Pancreas (tissue), 10 donors: ENCODE data around the gene COL15A1. TPM values are rescaled to one million over a fixed set of nuclear protein-coding genes. Genes with fewer than 3 reads are reported as not detected.

Experiments
- ATAC-seq, 4 donors: fragments of 200-7000 bp; cut with Tn5 transposase; one replicate each; pipeline versions ENCODE4 v1.8.0 to v1.9.1; 2020; ENCODE audit warnings: mild to moderate bottlenecking in 4 of 4, moderate library complexity in 4 of 4
- DNase-seq, 6 donors: peaks; one replicate each; pipeline ENCODE4 v3.0.0-alpha.2; 2020
- FAIRE-seq: peaks from 2 replicates; lab custom pipeline; 2012; peaks lifted over from hg19 to GRCh38; lab: Jason Lieb, UNC
- H3K27ac ChIP-seq, 4 donors: fragments of 200-600 bp; sonication (generic); 1 replicate in 3 of 4; 2 replicates in 1 of 4; pipeline versions ENCODE4 v1.5.0 to v1.8.0; 2020
- H3K27me3 ChIP-seq, 4 donors: fragments of 200-600 bp; one replicate each; pipeline ENCODE4 v1.8.0; 2021
- H3K36me3 ChIP-seq, 3 donors: fragments of 200-600 bp; sonication (generic) in 1 of 3; one replicate each; pipeline versions ENCODE4 v1.5.0 to v1.8.0; 2020 to 2021
- H3K4me1 ChIP-seq, 3 donors: fragments of 200-600 bp; one replicate each; pipeline ENCODE4 v1.8.0; 2021
- H3K4me3 ChIP-seq, 4 donors: fragments of 200-600 bp; sonication (generic) in 2 of 4; one replicate each; pipeline versions ENCODE4 v1.5.0 to v1.8.0; 2020 to 2021
- H3K9me3 ChIP-seq, 4 donors: fragments of 200-600 bp; one replicate each; pipeline ENCODE4 v1.8.0; 2021
- WGBS, 2 donors: extraction: QIAGEN DNeasy Blood & Tissue Kit; methylation state at CpG; one replicate each; pipeline ENCODE4 v1.1.7; 2013; 5-methylcytosine and 5-hydroxymethylcytosine counted together
- intact Hi-C, 3 donors: fragments of 100-400 bp; cut with DNase I; formaldehyde crosslinking; loops; one replicate each; pipeline versions ENCODE4 v1.11.1 to v1.14.2; 2022
- polyA plus RNA-seq, 2 donors: library from polyadenylated mRNA; stranded (reverse); fragments of 200-250 nt; gene quantifications; one replicate each; pipeline ENCODE4 v1.2.3, GENCODE V29; 2013
- total RNA-seq, 6 donors: library from RNA; stranded (reverse); fragmentation: NEBNext Ultra II Directional in 4 of 6; extraction: Animal tissue kit (Norgen Biotek cat#: 25700) in 4 of 6; gene quantifications; one replicate each; pipeline versions ENCODE4 v1.2.1 to v1.2.4, GENCODE V29; 2021 to 2023
- TF ChIP-seq, protein P1 (sequence below), 4 donors: fragments of 200-600 bp; sonication (generic) in 3 of 4; IDR thresholded peaks; one replicate each; pipeline versions ENCODE4 v1.5.0 to v1.8.0; 2021; ENCODE audit warnings: antibody characterized with exemption in 4 of 4
- donor health status: healthy with polysubstance abuse.
- donor health status: DM: no; HTN: no; CAD: no; lungs with moderate emphysema.
- donor health status: DM: no; HTN: no; CAD: no.
- donor health status: control.
- donor health status: control.
- donor health status: Bipolar disorder and iron deficiency.
- donor health status: DM: yes; HTN: yes; CAD: no.
- donor health status: DM: no; HTN: no; CAD: no.
- donor health status: DM: no; HTN: no; CAD: no.
- donor health status: DM: yes; HTN: yes; CAD: no.

Gene COL15A1
- total and polyA plus RNA-seq, 8 donors, result 6.7 to 43.4 (median 10.4) TPM

DNA sequence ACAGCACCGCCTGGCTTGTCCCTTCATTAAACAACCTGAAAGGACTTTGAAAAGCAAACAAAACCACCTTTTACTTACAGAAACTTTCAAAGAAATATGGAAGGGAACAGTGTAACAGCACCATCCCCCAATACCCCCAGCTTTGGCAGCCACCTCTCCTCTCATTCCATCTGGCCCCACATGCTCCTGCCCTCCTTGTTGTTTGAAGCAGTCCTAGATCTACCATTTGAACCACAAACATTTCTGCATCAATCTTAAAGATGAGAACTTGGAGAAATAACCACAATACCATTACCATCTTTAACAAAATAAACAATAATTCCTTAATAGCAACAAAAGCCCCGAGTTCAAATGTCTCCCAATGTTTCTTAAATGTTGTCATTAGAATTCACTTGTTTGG lies 17.8 kb upstream of the COL15A1 start:
- WGBS, 2 donors, result 66 to 72% methylated on average over 2 of the region's 2 CpGs
- no peak overlapping the region for H3K27ac ChIP-seq
- ATAC-seq (no peak), FAIRE-seq (no peak), DNase-seq (no peak)
- TF ChIP-seq, protein P1, sequence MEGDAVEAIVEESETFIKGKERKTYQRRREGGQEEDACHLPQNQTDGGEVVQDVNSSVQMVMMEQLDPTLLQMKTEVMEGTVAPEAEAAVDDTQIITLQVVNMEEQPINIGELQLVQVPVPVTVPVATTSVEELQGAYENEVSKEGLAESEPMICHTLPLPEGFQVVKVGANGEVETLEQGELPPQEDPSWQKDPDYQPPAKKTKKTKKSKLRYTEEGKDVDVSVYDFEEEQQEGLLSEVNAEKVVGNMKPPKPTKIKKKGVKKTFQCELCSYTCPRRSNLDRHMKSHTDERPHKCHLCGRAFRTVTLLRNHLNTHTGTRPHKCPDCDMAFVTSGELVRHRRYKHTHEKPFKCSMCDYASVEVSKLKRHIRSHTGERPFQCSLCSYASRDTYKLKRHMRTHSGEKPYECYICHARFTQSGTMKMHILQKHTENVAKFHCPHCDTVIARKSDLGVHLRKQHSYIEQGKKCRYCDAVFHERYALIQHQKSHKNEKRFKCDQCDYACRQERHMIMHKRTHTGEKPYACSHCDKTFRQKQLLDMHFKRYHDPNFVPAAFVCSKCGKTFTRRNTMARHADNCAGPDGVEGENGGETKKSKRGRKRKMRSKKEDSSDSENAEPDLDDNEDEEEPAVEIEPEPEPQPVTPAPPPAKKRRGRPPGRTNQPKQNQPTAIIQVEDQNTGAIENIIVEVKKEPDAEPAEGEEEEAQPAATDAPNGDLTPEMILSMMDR (IDR thresholded peaks at IDR 0.05), result no peak
- H3K4me3 ChIP-seq, result no peak overlapping the region
- H3K9me3 ChIP-seq, result no peaks in the 10 kb centered on the region
- no peaks in the 10 kb centered on the region for H3K36me3 ChIP-seq
- H3K4me1 ChIP-seq, result peaks cover 10 to 23% (median 13%) of the 10 kb centered on the region in 3 donors
- no peaks in the 10 kb centered on the region for H3K27me3 ChIP-seq
- intact Hi-C loops, result no loop called here

DNA sequence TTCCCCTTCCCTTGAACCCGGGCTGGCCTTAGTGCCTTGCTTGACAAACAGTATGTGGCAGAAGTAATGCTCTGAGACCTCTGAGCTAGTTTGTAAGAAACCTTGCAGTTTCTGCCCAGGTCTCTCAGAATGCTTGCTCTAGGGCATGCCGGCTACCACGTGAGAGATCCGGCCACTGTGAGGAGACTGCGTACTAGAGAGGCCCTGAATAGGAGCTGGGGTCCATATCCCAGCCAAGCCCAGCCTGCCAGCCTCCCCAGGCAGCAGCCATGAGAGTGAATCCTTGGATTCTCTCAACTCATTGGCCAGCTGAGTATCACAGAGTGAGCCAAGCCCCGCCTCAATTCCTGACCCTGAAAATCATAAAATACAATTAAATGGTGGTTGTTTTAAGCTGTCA lies 16.0 kb upstream of the COL15A1 start:
- intact Hi-C loops, result no loop called here
- DNase-seq (peak in 1 of 6 donors; percentile 43), FAIRE-seq (no peak), ATAC-seq (peak in 1 of 4 donors; percentile 23)
- Histone ChIP-seq H3K9me3 (no peaks in the 10 kb centered on the region), H3K4me3 (no peak overlapping the region), H3K36me3 (no peaks in the 10 kb centered on the region), H3K27me3 (no peaks in the 10 kb centered on the region), H3K4me1 (peaks cover 10 to 21% (median 13%) of the 10 kb centered on the region in 3 donors), H3K27ac (peak overlapping the region in 1 of 4 donors; percentile 28)
- WGBS, 2 donors, result 51 to 76% methylated on average over 6 of the region's 6 CpGs
- TF ChIP-seq, protein P1 (IDR thresholded peaks at IDR 0.05), result no peak

DNA sequence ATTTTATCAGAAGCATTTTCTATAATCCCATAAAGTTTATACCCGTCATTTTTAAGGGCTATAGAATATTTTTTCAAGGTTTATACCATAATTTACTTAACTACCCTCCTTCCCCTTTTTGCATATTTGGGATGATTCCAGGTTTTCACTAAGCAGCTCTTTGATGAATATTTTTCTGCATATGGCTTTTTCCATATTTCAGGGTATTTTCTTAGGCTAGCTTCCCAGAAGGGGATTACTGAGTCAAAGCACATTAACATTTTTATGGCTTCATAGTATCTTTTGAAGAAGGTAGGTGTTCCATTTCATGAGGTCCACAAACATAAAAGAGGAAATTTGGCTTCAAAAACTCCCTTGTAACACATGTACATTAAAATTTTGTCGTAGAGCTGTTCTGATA lies 14.6 kb upstream of the COL15A1 start:
- H3K36me3 ChIP-seq, result no peaks in the 10 kb centered on the region
- no peaks in the 10 kb centered on the region for H3K27me3 ChIP-seq
- no peak for DNase-seq
- ATAC-seq, result no peak
- H3K9me3 ChIP-seq, result no peaks in the 10 kb centered on the region
- peaks cover 0 to 13% (median 13%) of the 10 kb centered on the region in 3 donors for H3K4me1 ChIP-seq
- H3K4me3 ChIP-seq, result peak overlapping the region in 2 of 4 donors; percentile 16 to 17
- WGBS, 2 donors, result 33 to 66% methylated on average over 2 of the region's 2 CpGs
- TF ChIP-seq, protein P1 (IDR thresholded peaks at IDR 0.05), result no peak
- FAIRE-seq, result no peak
- intact Hi-C loops, result no loop called here
- peak overlapping the region in 2 of 4 donors; percentile 31 to 65 for H3K27ac ChIP-seq

DNA sequence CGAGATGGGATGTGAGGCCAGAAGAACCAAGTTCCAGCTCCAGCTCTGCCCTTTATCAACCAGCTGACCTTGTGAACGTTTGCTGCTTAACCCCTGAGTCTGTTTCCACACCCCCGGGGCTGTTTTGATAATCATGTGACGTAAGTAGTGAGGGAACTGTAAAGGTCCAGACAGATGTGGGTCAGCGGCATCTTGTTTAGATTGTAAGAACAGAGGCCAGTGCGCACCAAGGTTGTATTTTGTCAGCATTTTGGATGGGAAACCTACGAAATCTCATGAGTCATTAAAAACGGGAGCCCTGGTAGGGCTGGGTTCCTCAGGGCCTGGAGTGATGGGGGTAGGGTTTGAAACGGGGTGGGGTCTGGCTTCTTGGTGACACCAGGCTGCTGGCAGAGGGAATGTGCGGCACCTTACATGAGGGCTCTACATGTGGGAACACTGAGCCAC lies 13.8 kb upstream of the COL15A1 start:
- FAIRE-seq, result no peak
- peak in 4 of 6 donors; percentile 64 to 84 (median 70) for DNase-seq
- Histone ChIP-seq H3K36me3 (no peaks in the 10 kb centered on the region), H3K4me3 (peak overlapping the region in 2 of 4 donors; percentile 16 to 17), H3K27me3 (no peaks in the 10 kb centered on the region), H3K9me3 (no peaks in the 10 kb centered on the region), H3K27ac (peak overlapping the region in 2 of 4 donors; percentile 31 to 65), H3K4me1 (peaks cover 0 to 13% (median 13%) of the 10 kb centered on the region in 3 donors)
- ATAC-seq, result peak; percentile 87 to 94 (median 90)
- WGBS, 2 donors, result 35 to 38% methylated on average over 10 of the region's 10 CpGs
- intact Hi-C loops, result no loop called here
- TF ChIP-seq, protein P1 (IDR thresholded peaks at IDR 0.05), result no peak

DNA sequence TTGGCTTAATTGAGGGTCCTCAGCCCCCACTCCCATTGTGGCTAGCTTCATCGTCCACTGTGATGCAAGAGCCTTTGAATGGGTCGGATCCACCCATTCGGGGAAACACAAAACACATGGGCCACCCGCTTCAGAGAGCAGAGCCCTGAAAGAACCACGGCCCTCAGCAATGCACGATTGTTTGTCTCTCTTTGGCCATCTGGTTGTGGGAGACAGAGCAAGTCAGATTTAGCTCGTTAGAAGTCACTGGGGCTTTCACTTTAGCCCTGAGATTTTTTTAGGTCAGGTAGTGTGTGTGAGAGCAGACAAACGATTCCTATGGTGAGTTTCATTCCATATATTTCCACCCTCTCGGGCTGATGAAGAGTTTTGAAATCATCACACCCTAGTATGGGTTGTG lies 12.9 kb upstream of the COL15A1 start:
- TF ChIP-seq, protein P1 (IDR thresholded peaks at IDR 0.05), result no peak
- no peak overlapping the region for H3K27ac ChIP-seq
- intact Hi-C loops, result no loop called here
- WGBS, 2 donors, result 93% methylated on average over 9 of the region's 9 CpGs
- no peaks in the 10 kb centered on the region for H3K9me3 ChIP-seq
- no peak for FAIRE-seq
- H3K4me3 ChIP-seq, result no peak overlapping the region
- ATAC-seq, result no peak
- no peak for DNase-seq
- H3K4me1 ChIP-seq, result peaks cover 0 to 13% (median 13%) of the 10 kb centered on the region in 3 donors
- no peaks in the 10 kb centered on the region for H3K36me3 ChIP-seq
- no peaks in the 10 kb centered on the region for H3K27me3 ChIP-seq
